ENCODE data around the gene NDUFS7. TPM values are rescaled to one million over a fixed set of nuclear protein-coding genes. Genes with fewer than 3 reads are reported as not detected.

NDUFS7 gene
- total RNA-seq, 1 donor from 2014 or later: 15.4 TPM

- Histone ChIP-seq H2AFZ (replicated peaks) (no peak overlapping the region), H3K4me3 (peak overlapping the region; percentile 31), H3K9ac (no peak overlapping the region), H3K9me3 (ENCODE audit: low read depth) (no peaks in the 10 kb centered on the region), H3K36me3 (peaks cover 5% of the 10 kb centered on the region), H4K20me1 (ENCODE audit: low read depth) (peaks cover 92% of the 10 kb centered on the region), H3K27ac (peak overlapping the region; percentile 91), H3K4me1 (peaks cover 74% of the 10 kb centered on the region), H3F3A (ENCODE audit: low read depth) (peaks cover 85% of the 10 kb centered on the region), H3K79me2 (ENCODE audit: low read depth) (peaks cover 83% of the 10 kb centered on the region), H3K27me3 (no peaks in the 10 kb centered on the region), H3K4me2 (peak overlapping the region; percentile 73)
- Mint-ChIP-seq H3K4me1 (peaks cover 62% of the 10 kb centered on the region), H3K4me3 (peak overlapping the region; percentile 76), H3K27ac (peak overlapping the region; percentile 46), H3K27me3 (ENCODE audit: insufficient read depth, low read depth) (peaks cover 5% of the 10 kb centered on the region), H3K9me3 (no peaks in the 10 kb centered on the region), H3K36me3 (peaks cover 53% of the 10 kb centered on the region)
- DNase-seq (ENCODE audit: low spot score): no peak
- TF ChIP-seq EZH2 (IDR thresholded peaks at IDR 0.05) (no peak), EZH2phosphoT487 (IDR thresholded peaks at IDR 0.05) (no peak), CTCF (IDR thresholded peaks at IDR 0.05) (no peak)
Observed at GRCh38 chr19:1360126-1360817, 23.4 kb upstream of the NDUFS7 start.

GRCh38 chr19:1360818-1361461, 22.8 kb upstream of the NDUFS7 start:
- peaks cover 60% of the 10 kb centered on the region for H3K4me1 Mint-ChIP-seq
- Histone ChIP-seq H3F3A (ENCODE audit: low read depth) (peaks cover 80% of the 10 kb centered on the region), H3K9me3 (ENCODE audit: low read depth) (no peaks in the 10 kb centered on the region), H3K4me1 (peaks cover 76% of the 10 kb centered on the region), H3K27ac (peak overlapping the region; percentile 91), H3K79me2 (ENCODE audit: low read depth) (peaks cover 83% of the 10 kb centered on the region), H3K4me3 (peak overlapping the region; percentile 31), H3K36me3 (peaks cover 5% of the 10 kb centered on the region), H3K4me2 (peak overlapping the region; percentile 73), H3K27me3 (no peaks in the 10 kb centered on the region), H3K9ac (no peak overlapping the region), H2AFZ (replicated peaks) (no peak overlapping the region), H4K20me1 (ENCODE audit: low read depth) (peaks cover 94% of the 10 kb centered on the region)
- peaks cover 5% of the 10 kb centered on the region for H3K27me3 Mint-ChIP-seq (ENCODE audit: insufficient read depth, low read depth)
- peak overlapping the region; percentile 73 for H3K4me3 Mint-ChIP-seq
- no peak for TF ChIP-seq CTCF (IDR thresholded peaks at IDR 0.05)
- TF ChIP-seq EZH2phosphoT487 (IDR thresholded peaks at IDR 0.05): no peak
- TF ChIP-seq EZH2 (IDR thresholded peaks at IDR 0.05): no peak
- DNase-seq (ENCODE audit: low spot score): peak; percentile 75
- H3K27ac Mint-ChIP-seq: peak overlapping the region; percentile 76
- H3K9me3 Mint-ChIP-seq: no peaks in the 10 kb centered on the region
- peaks cover 52% of the 10 kb centered on the region for H3K36me3 Mint-ChIP-seq

GRCh38 chr19:1361601-1362386, 21.9 kb upstream of the NDUFS7 start:
- Histone ChIP-seq H3K4me3 (peak overlapping the region; percentile 31), H3K27me3 (no peaks in the 10 kb centered on the region), H4K20me1 (ENCODE audit: low read depth) (peaks cover 85% of the 10 kb centered on the region), H3K79me2 (ENCODE audit: low read depth) (peaks cover 76% of the 10 kb centered on the region), H3K4me1 (peaks cover 68% of the 10 kb centered on the region), H3K9ac (no peak overlapping the region), H2AFZ (replicated peaks) (no peak overlapping the region), H3K4me2 (peak overlapping the region; percentile 73), H3K36me3 (peaks cover 5% of the 10 kb centered on the region), H3K27ac (peak overlapping the region; percentile 91), H3K9me3 (ENCODE audit: low read depth) (no peaks in the 10 kb centered on the region), H3F3A (ENCODE audit: low read depth) (peaks cover 71% of the 10 kb centered on the region)
- Mint-ChIP-seq H3K4me3 (peak overlapping the region; percentile 73), H3K36me3 (peaks cover 51% of the 10 kb centered on the region), H3K4me1 (peaks cover 55% of the 10 kb centered on the region), H3K27ac (peak overlapping the region; percentile 78), H3K27me3 (ENCODE audit: insufficient read depth, low read depth) (peaks cover 5% of the 10 kb centered on the region), H3K9me3 (no peaks in the 10 kb centered on the region)
- TF ChIP-seq EZH2phosphoT487 (IDR thresholded peaks at IDR 0.05): no peak
- TF ChIP-seq CTCF (IDR thresholded peaks at IDR 0.05): no peak
- no peak for TF ChIP-seq EZH2 (IDR thresholded peaks at IDR 0.05)
- DNase-seq (ENCODE audit: low spot score): peak; percentile 63

Measured in neural progenitor cell (in vitro differentiated cells).